Adrenal gland (tissue), 5 donors: ENCODE results near the gene ERN1.

Experiments used
- CTCF ChIP-seq, 6 experiments: fragments of 450-650 bp in 4 of 6; fragments of 200-600 bp in 2 of 6; sonication (generic) in 1 of 6; IDR thresholded peaks; 1 replicate in 5 of 6; 2 replicates in 1 of 6; pipeline versions ENCODE4 v1.5.1 to v1.8.0; 2016 to 2021; ENCODE audit warnings: antibody characterized with exemption in 6 of 6, mild to moderate bottlenecking in 2 of 6, moderate library complexity in 1 of 6
- POLR2A ChIP-seq, 2 donors: fragments of 450-650 bp; IDR thresholded peaks; one replicate each; pipeline ENCODE4 v1.6.1; 2017; ENCODE audit warnings: antibody characterized with exemption in 2 of 2, mild to moderate bottlenecking in 2 of 2, moderate library complexity in 1 of 2
- donor health status: DM: no; HTN: no; CAD: no.

- TF ChIP-seq CTCF (IDR thresholded peaks at IDR 0.05) (no peak), POLR2A (IDR thresholded peaks at IDR 0.05) (no peak)
Measured at GRCh38 chr17:64061178-64061898, 68.6 kb downstream of the ERN1 start.
